Neural progenitor cell (in vitro differentiated cells): Measurements from ENCODE around the gene GGT7. TPM values are rescaled to one million over a fixed set of nuclear protein-coding genes. Genes with fewer than 3 reads are reported as not detected.

Experiments
- DNase-seq: peaks from one replicate; pipeline ENCODE4 v3.0.0-alpha.2; 2016; ENCODE audit warnings: low spot score
- H2AFZ ChIP-seq: fragments of 200-600 bp; sonication (generic); replicated peaks from 2 replicates; pipeline ENCODE4 v1.6.1; 2016; ENCODE audit warnings: antibody characterized with exemption
- H3F3A ChIP-seq: fragments of 200-600 bp; sonication (generic); 2 replicates; pipeline ENCODE4 v1.6.1; 2016; ENCODE audit warnings: antibody characterized with exemption, low read depth
- H3K27ac ChIP-seq: fragments of 200-600 bp; sonication (generic); 2 replicates; pipeline ENCODE4 v1.5.1; 2016; ENCODE audit warnings: mild to moderate bottlenecking
- H3K27me3 ChIP-seq: fragments of 200-600 bp; sonication (generic); 2 replicates; pipeline ENCODE4 v1.6.1; 2016; ENCODE audit warnings: mild to moderate bottlenecking, moderate library complexity
- H3K36me3 ChIP-seq: fragments of 200-600 bp; sonication (generic); 2 replicates; pipeline ENCODE4 v1.5.1; 2016
- H3K4me1 ChIP-seq: fragments of 200-600 bp; sonication (generic); 2 replicates; pipeline ENCODE4 v1.6.1; 2016; ENCODE audit warnings: mixed run types
- H3K4me2 ChIP-seq: fragments of 200-600 bp; sonication (generic); 2 replicates; pipeline ENCODE4 v1.6.1; 2016
- H3K4me3 ChIP-seq: fragments of 200-600 bp; sonication (generic); 2 replicates; pipeline ENCODE4 v1.5.1; 2016
- H3K79me2 ChIP-seq: fragments of 200-600 bp; sonication (generic); 2 replicates; pipeline ENCODE4 v1.6.1; 2016; ENCODE audit warnings: low read depth
- H3K9ac ChIP-seq: fragments of 200-600 bp; sonication (generic); 2 replicates; pipeline ENCODE4 v1.6.1; 2016
- H3K9me3 ChIP-seq: fragments of 200-600 bp; sonication (generic); 2 replicates; pipeline ENCODE4 v1.5.1; 2016; ENCODE audit warnings: low read depth
- H4K20me1 ChIP-seq: fragments of 200-600 bp; sonication (generic); 2 replicates; pipeline ENCODE4 v1.6.1; 2016; ENCODE audit warnings: low read depth
- H3K27ac Mint-ChIP-seq: 3 replicates; pipeline ENCODE4 v1.8.0; 2021; ENCODE audit warnings: mixed read lengths
- H3K27me3 Mint-ChIP-seq: 2 replicates; pipeline ENCODE4 v1.8.0; 2022; ENCODE audit warnings: low read depth, mild to moderate bottlenecking, inconsistent platforms, moderate library complexity, mixed read lengths; ENCODE audit not compliant: insufficient read depth
- H3K36me3 Mint-ChIP-seq: 3 replicates; pipeline ENCODE4 v1.8.0; 2021; ENCODE audit warnings: mixed read lengths
- H3K4me1 Mint-ChIP-seq: 3 replicates; pipeline ENCODE4 v1.8.0; 2021; ENCODE audit warnings: mixed read lengths
- H3K4me3 Mint-ChIP-seq: 3 replicates; pipeline ENCODE4 v1.8.0; 2021; ENCODE audit warnings: mild to moderate bottlenecking, moderate library complexity, mixed read lengths
- H3K9me3 Mint-ChIP-seq: 3 replicates; pipeline ENCODE4 v1.8.0; 2020; ENCODE audit warnings: mixed read lengths
- CTCF ChIP-seq: fragments of 200-600 bp; sonication (generic); IDR thresholded peaks from 2 replicates; pipeline ENCODE4 v1.5.1; 2017; ENCODE audit warnings: antibody characterized with exemption, mild to moderate bottlenecking
- EZH2 ChIP-seq: fragments of 200-600 bp; sonication (generic); IDR thresholded peaks from 2 replicates; pipeline ENCODE4 v1.6.1; 2017; ENCODE audit warnings: antibody characterized with exemption, mild to moderate bottlenecking, moderate library complexity
- EZH2phosphoT487 ChIP-seq: fragments of 200-600 bp; sonication (generic); IDR thresholded peaks from 2 replicates; pipeline ENCODE4 v1.6.1; 2017; ENCODE audit warnings: antibody characterized with exemption
- total RNA-seq: library from RNA; depleted of rRNA; stranded (reverse); fragments of >200 nt; gene quantifications from 2 replicates; pipeline ENCODE4 v1.2.3, GENCODE V29; 2015; ENCODE audit warnings: low replicate concordance

GGT7 gene
- total RNA-seq, 1 donor from 2014 or later: 9.1 TPM

DNA sequence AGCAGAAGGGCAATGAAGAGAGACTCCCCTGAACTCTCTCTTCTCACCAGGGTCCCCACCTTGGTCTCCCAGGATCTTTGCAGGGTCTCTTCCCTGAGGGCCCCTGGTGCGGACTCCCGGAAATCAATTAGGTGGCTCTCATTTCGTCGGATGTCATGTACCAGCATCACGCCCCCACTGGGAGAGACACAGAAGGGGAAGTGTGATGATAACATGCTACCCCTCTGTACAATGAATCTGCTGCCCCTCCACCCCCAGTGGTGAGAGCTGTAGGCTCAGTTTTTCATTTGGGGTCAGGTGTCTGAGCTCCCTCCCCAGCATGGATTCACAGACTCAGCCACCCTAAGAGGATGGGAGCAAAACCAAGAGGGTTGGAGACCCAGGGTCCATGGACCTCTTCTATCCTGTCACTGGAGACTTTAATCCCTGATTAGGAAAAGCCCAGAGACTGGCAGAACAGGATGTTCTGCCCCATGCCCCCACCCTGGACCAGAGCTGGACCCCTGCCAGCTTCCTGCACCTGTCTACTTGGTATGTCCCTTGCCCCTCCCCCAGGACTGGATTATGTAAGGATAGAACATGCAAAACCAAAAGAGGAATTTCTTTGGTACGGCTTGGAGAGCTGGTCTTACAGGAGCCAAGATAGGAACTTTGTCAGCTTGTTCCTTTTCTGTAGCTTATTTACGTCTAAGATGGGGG, 11.1 kb downstream of the GGT7 start:
- Histone ChIP-seq H3K36me3 (no peaks in the 10 kb centered on the region), H3F3A (no peaks in the 10 kb centered on the region), H3K9ac (no peak overlapping the region), H3K9me3 (no peaks in the 10 kb centered on the region), H3K4me3 (no peak overlapping the region), H4K20me1 (no peaks in the 10 kb centered on the region), H3K4me2 (no peak overlapping the region), H3K27me3 (no peaks in the 10 kb centered on the region), H2AFZ (no peak overlapping the region), H3K4me1 (no peaks in the 10 kb centered on the region), H3K27ac (no peak overlapping the region), H3K79me2 (no peaks in the 10 kb centered on the region)
- H3K4me1 Mint-ChIP-seq: no peaks in the 10 kb centered on the region
- no peaks in the 10 kb centered on the region for H3K27me3 Mint-ChIP-seq
- H3K9me3 Mint-ChIP-seq: no peaks in the 10 kb centered on the region
- peaks cover 22% of the 10 kb centered on the region for H3K36me3 Mint-ChIP-seq
- no peak overlapping the region for H3K4me3 Mint-ChIP-seq
- TF ChIP-seq CTCF (no peak), EZH2 (no peak), EZH2phosphoT487 (no peak)
- H3K27ac Mint-ChIP-seq: no peak overlapping the region
- DNase-seq: no peak

GRCh38 chr20:34859826-34860545, 12.7 kb downstream of the GGT7 start:
- Histone ChIP-seq H4K20me1 (no peaks in the 10 kb centered on the region), H3K27me3 (no peaks in the 10 kb centered on the region), H3K79me2 (no peaks in the 10 kb centered on the region), H2AFZ (no peak overlapping the region), H3K4me2 (no peak overlapping the region), H3K9ac (no peak overlapping the region), H3K4me3 (no peak overlapping the region), H3F3A (no peaks in the 10 kb centered on the region), H3K9me3 (no peaks in the 10 kb centered on the region), H3K4me1 (no peaks in the 10 kb centered on the region), H3K27ac (no peak overlapping the region), H3K36me3 (no peaks in the 10 kb centered on the region)
- Mint-ChIP-seq H3K36me3 (peaks cover 25% of the 10 kb centered on the region), H3K9me3 (no peaks in the 10 kb centered on the region), H3K4me1 (no peaks in the 10 kb centered on the region), H3K27me3 (no peaks in the 10 kb centered on the region), H3K27ac (no peak overlapping the region), H3K4me3 (no peak overlapping the region)
- TF ChIP-seq EZH2phosphoT487 (no peak), CTCF (no peak), EZH2 (no peak)
- DNase-seq: no peak

GRCh38 chr20:34859367-34859766, 13.3 kb downstream of the GGT7 start:
- Histone ChIP-seq H3K79me2 (no peaks in the 10 kb centered on the region), H3K4me2 (no peak overlapping the region), H3F3A (no peaks in the 10 kb centered on the region), H3K36me3 (no peaks in the 10 kb centered on the region), H3K9me3 (no peaks in the 10 kb centered on the region), H3K4me3 (no peak overlapping the region), H3K4me1 (no peaks in the 10 kb centered on the region), H3K27me3 (no peaks in the 10 kb centered on the region), H3K9ac (no peak overlapping the region), H3K27ac (no peak overlapping the region), H2AFZ (no peak overlapping the region), H4K20me1 (no peaks in the 10 kb centered on the region)
- Mint-ChIP-seq H3K4me1 (no peaks in the 10 kb centered on the region), H3K27ac (no peak overlapping the region), H3K27me3 (no peaks in the 10 kb centered on the region), H3K4me3 (no peak overlapping the region), H3K9me3 (no peaks in the 10 kb centered on the region), H3K36me3 (peaks cover 25% of the 10 kb centered on the region)
- TF ChIP-seq EZH2 (no peak), CTCF (no peak), EZH2phosphoT487 (no peak)
- DNase-seq: no peak
